HG03342 (cell line): Measurements from ENCODE around the gene HMCN1.

Experiments
- ATAC-seq: cut with Tn5 transposase; IDR thresholded peaks from one replicate; pipeline ENCODE4 v1.9.1; 2021; ENCODE audit warnings: mild to moderate bottlenecking, moderate library complexity; ENCODE audit not compliant: unreplicated experiment

Gene HMCN1

GRCh38 chr1:185895208-185895900 lies 161.2 kb downstream of the HMCN1 start:
- ATAC-seq, result no peak

GRCh38 chr1:185896863-185897262 lies 162.7 kb downstream of the HMCN1 start:
- ATAC-seq, result no peak

- no peak for ATAC-seq
Measured at GRCh38 chr1:185906186-185906585, 172.0 kb downstream of the HMCN1 start.

GRCh38 chr1:185907246-185907645 lies 173.1 kb downstream of the HMCN1 start:
- no peak for ATAC-seq

- no peak for ATAC-seq
Measured at GRCh38 chr1:185911978-185912377, 177.8 kb downstream of the HMCN1 start.

GRCh38 chr1:185912504-185912903 lies 178.3 kb downstream of the HMCN1 start:
- no peak for ATAC-seq

- ATAC-seq, result no peak
Measured at GRCh38 chr1:185914089-185914488, 179.9 kb downstream of the HMCN1 start.

GRCh38 chr1:185916861-185917260 lies 182.7 kb downstream of the HMCN1 start:
- no peak for ATAC-seq

GRCh38 chr1:185917646-185918045 lies 183.5 kb downstream of the HMCN1 start:
- ATAC-seq, result no peak

GRCh38 chr1:185920602-185921001 lies 186.4 kb downstream of the HMCN1 start:
- ATAC-seq, result no peak

GRCh38 chr1:185921636-185922035 lies 187.4 kb downstream of the HMCN1 start:
- ATAC-seq, result no peak

- ATAC-seq, result no peak
Measured at GRCh38 chr1:185926588-185926987, 192.4 kb downstream of the HMCN1 start.

- no peak for ATAC-seq
Measured at GRCh38 chr1:185929776-185930175, 195.6 kb downstream of the HMCN1 start.

- no peak for ATAC-seq
Measured at GRCh38 chr1:185931438-185931837, 197.2 kb downstream of the HMCN1 start.

- ATAC-seq, result no peak
Measured at GRCh38 chr1:185933580-185933979, 199.4 kb downstream of the HMCN1 start.

- no peak for ATAC-seq
Measured at GRCh38 chr1:185934476-185935189, 200.4 kb downstream of the HMCN1 start.

- no peak for ATAC-seq
Measured at GRCh38 chr1:185935360-185935759, 201.2 kb downstream of the HMCN1 start.

GRCh38 chr1:185936641-185937040 lies 202.4 kb downstream of the HMCN1 start:
- no peak for ATAC-seq

- ATAC-seq, result no peak
Measured at GRCh38 chr1:185938396-185938795, 204.2 kb downstream of the HMCN1 start.

- no peak for ATAC-seq
Measured at GRCh38 chr1:185939142-185939541, 205.0 kb downstream of the HMCN1 start.

GRCh38 chr1:185942961-185943360 lies 208.8 kb downstream of the HMCN1 start:
- ATAC-seq, result no peak

GRCh38 chr1:185956881-185957280 lies 222.7 kb downstream of the HMCN1 start:
- ATAC-seq, result no peak
